ENCODE results near the gene TRMT112. TPM values are rescaled to one million over a fixed set of nuclear protein-coding genes. Genes with fewer than 3 reads are reported as not detected.

TRMT112 gene
- total RNA-seq, 1 experiment from 2014 or later, result 341 TPM

GRCh38 chr11:64331569-64332371 lies 14.4 kb upstream of the TRMT112 start:
- Histone ChIP-seq H3K27me3 (ENCODE audit: control insufficient read depth, insufficient read depth, low read length) (no peaks in the 10 kb centered on the region), H3K36me3 (ENCODE audit: control insufficient read depth, insufficient read depth, low read length) (no peaks in the 10 kb centered on the region), H3K4me3 (ENCODE audit: low read depth in 2 of 2, low read length in 2 of 2) (peak overlapping the region in 1 of 2 experiments; percentile 28; a peak in 2 of 4 replicates), H3K9me3 (ENCODE audit: control insufficient read depth, insufficient read depth, low read depth, low read length) (no peaks in the 10 kb centered on the region), H3K27ac (ENCODE audit: low read length) (peak overlapping the region; percentile 61), H3K4me1 (ENCODE audit: control insufficient read depth, insufficient read depth, low read length) (peaks cover 26% of the 10 kb centered on the region)
- DNase-seq (ENCODE audit: low read depth, low spot score) (peak; percentile 80), ATAC-seq (peak; percentile 86)
- TF ChIP-seq CTCF (IDR thresholded peaks at IDR 0.05) (no peak; the same call in 1 of the 2 replicates), POLR2AphosphoS5 (IDR thresholded peaks at IDR 0.05; ENCODE audit: low read depth, low read length) (no peak), REST (IDR thresholded peaks at IDR 0.05; ENCODE audit: insufficient read depth in 1 of 2, low read depth in 2 of 2, low read length in 1 of 2) (no peak), TCF7L2 (IDR thresholded peaks at IDR 0.05; ENCODE audit: low read depth, low read length) (no peak; the same call in 1 of the 2 replicates), SIN3A (IDR thresholded peaks at IDR 0.05; ENCODE audit: borderline replicate concordance, insufficient read depth, low read depth, low read length) (no peak)
- BruUV-seq (replicated peaks), result no TSS peak
- intact Hi-C loops (cut with micrococcal nuclease; ENCODE audit: unreplicated experiment), result no loop called here
- POLR2A ChIA-PET, result interaction anchor here (0.5 to 1.8 kb wide), 6 partner anchors 9 to 147 kb away, joined by 3 to 12 read pairs (median 3); partner anchors contain the start of genes PRDX5 and TRMT112
- CTCF ChIA-PET, result interaction anchor here (0.6 to 1.9 kb wide), 9 partner anchors 9 to 152 kb away, joined by 3 to 16 read pairs (median 4); partner anchors contain the start of genes PRDX5 and TRMT112
- in situ Hi-C loops (cut with HindIII; ENCODE audit: low pct_unique_long_range_greater_than_20kb, low sequenced_read_pairs), result no loop called here

GRCh38 chr11:64330888-64331287 lies 13.5 kb upstream of the TRMT112 start:
- no peaks in the 10 kb centered on the region for H3K36me3 ChIP-seq (ENCODE audit: control insufficient read depth, insufficient read depth, low read length)
- intact Hi-C loops (cut with micrococcal nuclease; ENCODE audit: unreplicated experiment), result no loop called here
- DNase-seq (ENCODE audit: low read depth, low spot score) (no peak), ATAC-seq (no peak)
- no peaks in the 10 kb centered on the region for H3K9me3 ChIP-seq (ENCODE audit: control insufficient read depth, insufficient read depth, low read depth, low read length)
- ChIA-PET CTCF (interaction anchor here (1.5 to 1.9 kb wide), 4 partner anchors 13 to 26 kb away, joined by 9 to 16 read pairs (median 11); partner anchors contain the start of genes PRDX5 and TRMT112), POLR2A (interaction anchor here (0.6 to 1.8 kb wide), 3 partner anchors 13 to 146 kb away, joined by 3 to 12 read pairs (median 3); partner anchors contain the start of genes PRDX5 and TRMT112)
- no peak for TF ChIP-seq TCF7L2 (IDR thresholded peaks at IDR 0.05; ENCODE audit: low read depth, low read length)
- no peak for TF ChIP-seq CTCF (IDR thresholded peaks at IDR 0.05)
- TF ChIP-seq REST (IDR thresholded peaks at IDR 0.05; ENCODE audit: insufficient read depth in 1 of 2, low read depth in 2 of 2, low read length in 1 of 2), result no peak
- TF ChIP-seq POLR2AphosphoS5 (IDR thresholded peaks at IDR 0.05; ENCODE audit: low read depth, low read length), result no peak
- TF ChIP-seq SIN3A (IDR thresholded peaks at IDR 0.05; ENCODE audit: borderline replicate concordance, insufficient read depth, low read depth, low read length), result no peak
- H3K4me1 ChIP-seq (ENCODE audit: control insufficient read depth, insufficient read depth, low read length), result peaks cover 26% of the 10 kb centered on the region
- BruUV-seq (replicated peaks), result no TSS peak
- no peak overlapping the region for H3K4me3 ChIP-seq (ENCODE audit: low read depth in 2 of 2, low read length in 2 of 2)
- no peaks in the 10 kb centered on the region for H3K27me3 ChIP-seq (ENCODE audit: control insufficient read depth, insufficient read depth, low read length)
- H3K27ac ChIP-seq (ENCODE audit: low read length), result no peak overlapping the region
- in situ Hi-C loops (cut with HindIII; ENCODE audit: low pct_unique_long_range_greater_than_20kb, low sequenced_read_pairs), result no loop called here
